ENCODE measurements around the gene LRCH4. TPM values are rescaled to one million over a fixed set of nuclear protein-coding genes. Genes with fewer than 3 reads are reported as not detected.

Gene LRCH4
- total and polyA plus RNA-seq, 2 donors (not counting 1 experiment from before 2014, with no cell fraction given) = 288 to 289 TPM

- H4K20me1 ChIP-seq (ENCODE audit: control insufficient read depth, insufficient read depth, low read length, poor library complexity, severe bottlenecking) = peaks cover 91% of the 10 kb centered on the region
- no peak overlapping the region for H3K9ac ChIP-seq (ENCODE audit: low read length)
- no peak overlapping the region for H3K27ac ChIP-seq (ENCODE audit: low read length in 2 of 2)
- intact Hi-C loops (cut with micrococcal nuclease) = no loop called here
- Mint-ChIP-seq H3K27ac (no peak overlapping the region), H3K4me3 (no peak overlapping the region), H3K9me3 (ENCODE audit: insufficient read depth) (no peaks in the 10 kb centered on the region), H3K4me1 (peaks cover 18% of the 10 kb centered on the region), H3K27me3 (no peaks in the 10 kb centered on the region)
- no peak overlapping the region for H2AFZ ChIP-seq (ENCODE audit: insufficient read depth, low read depth, low read length, poor library complexity, severe bottlenecking)
- CTCF ChIA-PET = interaction anchor here (1.4 kb wide), 1 partner anchor 17 kb away, joined by 3 read pairs; no protein-coding TSS in a partner anchor
- WGBS (ENCODE audit: insufficient coverage) = 99% methylated on average over 23 of the region's 28 CpGs
- peaks cover 13 to 16% of the 10 kb centered on the region in 2 donors for H3K4me1 ChIP-seq (ENCODE audit: control insufficient read depth in 2 of 2, insufficient read depth in 2 of 2, low read length in 2 of 2)
- H3K4me2 ChIP-seq (replicated peaks; ENCODE audit: low read depth, low read length, poor library complexity, severe bottlenecking) = no peak overlapping the region
- H3K36me3 ChIP-seq (replicated peaks in 1 of 2; ENCODE audit: control extremely low read depth in 1 of 2, control insufficient read depth in 1 of 2, extremely low read depth in 1 of 2, insufficient read depth in 2 of 2, low read length in 1 of 2) = peaks cover 0 to 89% of the 10 kb centered on the region in 2 experiments
- peaks cover 55% of the 10 kb centered on the region for H3K79me2 ChIP-seq (ENCODE audit: control insufficient read depth, insufficient read depth, low read length)
- H3K9me3 ChIP-seq (ENCODE audit: control extremely low read depth in 1 of 3, control insufficient read depth in 2 of 3, insufficient read depth in 1 of 3, low read length in 2 of 3) = no peaks in the 10 kb centered on the region
- no peaks in the 10 kb centered on the region for H3K27me3 ChIP-seq (replicated peaks in 1 of 4; ENCODE audit: control extremely low read depth in 1 of 4, control insufficient read depth in 3 of 4, insufficient read depth in 4 of 4, low read length in 3 of 4)
- POLR2A ChIA-PET = interaction anchor here (0.5 to 0.7 kb wide), 3 partner anchors 19 to 316 kb away, joined by 3 to 8 read pairs (median 4); no protein-coding TSS in a partner anchor
- ATAC-seq (ENCODE audit: low read depth) = no peak
- TF ChIP-seq CTCF (IDR thresholded peaks at IDR 0.05) (no peak), EZH2 (IDR thresholded peaks at IDR 0.05; ENCODE audit: borderline replicate concordance, insufficient read depth, low read depth, low read length, poor library complexity, severe bottlenecking) (no peak)
- no peak overlapping the region for H3K4me3 ChIP-seq (ENCODE audit: control extremely low read depth in 1 of 5, extremely low read depth in 1 of 5, insufficient read depth in 1 of 5, low read depth in 2 of 5, low read length in 4 of 5)
- no peak for DNase-seq
These were observed 7.4 kb downstream of the LRCH4 start for GRCh38 chr7:100578246-100579183.

- TF ChIP-seq EZH2 (IDR thresholded peaks at IDR 0.05; ENCODE audit: borderline replicate concordance, insufficient read depth, low read depth, low read length, poor library complexity, severe bottlenecking) = no peak
- TF ChIP-seq CTCF (IDR thresholded peaks at IDR 0.05) = no peak
- WGBS (ENCODE audit: insufficient coverage) = 92% methylated on average over 10 of the region's 14 CpGs
- CTCF ChIA-PET = interaction anchor here (1.4 kb wide), 1 partner anchor 16 kb away, joined by 3 read pairs; no protein-coding TSS in a partner anchor
- Mint-ChIP-seq H3K9me3 (ENCODE audit: insufficient read depth) (no peaks in the 10 kb centered on the region), H3K4me3 (no peak overlapping the region), H3K4me1 (peaks cover 8% of the 10 kb centered on the region), H3K27me3 (no peaks in the 10 kb centered on the region), H3K27ac (no peak overlapping the region)
- POLR2A ChIA-PET = interaction anchor here (0.7 kb wide), 1 partner anchor 55 kb away, joined by 7 read pairs; no protein-coding TSS in a partner anchor
- H3K27me3 ChIP-seq (replicated peaks in 1 of 4; ENCODE audit: control extremely low read depth in 1 of 4, control insufficient read depth in 3 of 4, insufficient read depth in 4 of 4, low read length in 3 of 4) = no peaks in the 10 kb centered on the region
- H3K4me1 ChIP-seq (ENCODE audit: control insufficient read depth in 2 of 2, insufficient read depth in 2 of 2, low read length in 2 of 2) = peaks cover 3 to 6% of the 10 kb centered on the region in 2 donors
- no peak overlapping the region for H3K27ac ChIP-seq (ENCODE audit: low read length in 2 of 2)
- H2AFZ ChIP-seq (ENCODE audit: insufficient read depth, low read depth, low read length, poor library complexity, severe bottlenecking) = no peak overlapping the region
- no peak overlapping the region for H3K4me3 ChIP-seq (ENCODE audit: control extremely low read depth in 1 of 5, extremely low read depth in 1 of 5, insufficient read depth in 1 of 5, low read depth in 2 of 5, low read length in 4 of 5)
- ATAC-seq (ENCODE audit: low read depth) (no peak), DNase-seq (no peak)
- peaks cover 0 to 83% of the 10 kb centered on the region in 2 experiments for H3K36me3 ChIP-seq (replicated peaks in 1 of 2; ENCODE audit: control extremely low read depth in 1 of 2, control insufficient read depth in 1 of 2, extremely low read depth in 1 of 2, insufficient read depth in 2 of 2, low read length in 1 of 2)
- intact Hi-C loops (cut with micrococcal nuclease) = no loop called here
- peaks cover 50% of the 10 kb centered on the region for H3K79me2 ChIP-seq (ENCODE audit: control insufficient read depth, insufficient read depth, low read length)
- peaks cover 93% of the 10 kb centered on the region for H4K20me1 ChIP-seq (ENCODE audit: control insufficient read depth, insufficient read depth, low read length, poor library complexity, severe bottlenecking)
- no peaks in the 10 kb centered on the region for H3K9me3 ChIP-seq (ENCODE audit: control extremely low read depth in 1 of 3, control insufficient read depth in 2 of 3, insufficient read depth in 1 of 3, low read length in 2 of 3)
- no peak overlapping the region for H3K4me2 ChIP-seq (replicated peaks; ENCODE audit: low read depth, low read length, poor library complexity, severe bottlenecking)
- no peak overlapping the region for H3K9ac ChIP-seq (ENCODE audit: low read length)
These were observed 8.4 kb downstream of the LRCH4 start for GRCh38 chr7:100577507-100577906.
